Measurements from ENCODE around the gene KRTAP5-6.

Gene KRTAP5-6, protein sequence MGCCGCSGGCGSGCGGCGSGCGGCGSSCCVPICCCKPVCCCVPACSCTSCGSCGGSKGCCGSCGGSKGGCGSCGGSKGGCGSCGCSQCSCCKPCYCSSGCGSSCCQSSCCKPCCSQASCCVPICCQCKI

GRCh38 chr11:1696608-1697570 is at the start of gene KRTAP5-6:
TSS of gene KRTAP5-6 (plus strand) at chr11:1697195. CDS start at chr11:1697246, 51 bp downstream.
- Histone ChIP-seq H3K27me3 (ENCODE audit: control insufficient read depth in 1 of 2, insufficient read depth in 2 of 2, low read length in 2 of 2) (peaks cover 9% of the 10 kb centered on the region in 2 donors), H3K27ac (ENCODE audit: low read length) (no peak within 1 kb of the TSS), H3K4me1 (ENCODE audit: control insufficient read depth, insufficient read depth, low read length) (peaks cover 11% of the 10 kb centered on the region), H3K9me3 (ENCODE audit: control insufficient read depth in 2 of 2, low read length in 2 of 2) (no peaks in the 10 kb centered on the region), H3K36me3 (ENCODE audit: control insufficient read depth in 2 of 2, insufficient read depth in 2 of 2, low read length in 2 of 2) (no peaks in the 10 kb centered on the region), H3K4me3 (ENCODE audit: low read length in 2 of 2) (no peak within 1 kb of the TSS), H3K9ac (ENCODE audit: low read length in 2 of 2) (no peak within 1 kb of the TSS)

GRCh38 chr11:1647901-1648652 is 48.9 kb upstream of the KRTAP5-6 start:
- Histone ChIP-seq H3K27me3 (ENCODE audit: control insufficient read depth in 1 of 2, insufficient read depth in 2 of 2, low read length in 2 of 2) (peaks cover 0 to 7% of the 10 kb centered on the region in 2 donors), H3K4me3 (ENCODE audit: low read length in 2 of 2) (no peak overlapping the region), H3K4me1 (ENCODE audit: control insufficient read depth, insufficient read depth, low read length) (peaks cover 2% of the 10 kb centered on the region), H3K27ac (ENCODE audit: low read length) (no peak overlapping the region), H3K9me3 (ENCODE audit: control insufficient read depth in 2 of 2, low read length in 2 of 2) (no peaks in the 10 kb centered on the region), H3K36me3 (ENCODE audit: control insufficient read depth in 2 of 2, insufficient read depth in 2 of 2, low read length in 2 of 2) (no peaks in the 10 kb centered on the region), H3K9ac (ENCODE audit: low read length in 2 of 2) (no peak overlapping the region)

DNA sequence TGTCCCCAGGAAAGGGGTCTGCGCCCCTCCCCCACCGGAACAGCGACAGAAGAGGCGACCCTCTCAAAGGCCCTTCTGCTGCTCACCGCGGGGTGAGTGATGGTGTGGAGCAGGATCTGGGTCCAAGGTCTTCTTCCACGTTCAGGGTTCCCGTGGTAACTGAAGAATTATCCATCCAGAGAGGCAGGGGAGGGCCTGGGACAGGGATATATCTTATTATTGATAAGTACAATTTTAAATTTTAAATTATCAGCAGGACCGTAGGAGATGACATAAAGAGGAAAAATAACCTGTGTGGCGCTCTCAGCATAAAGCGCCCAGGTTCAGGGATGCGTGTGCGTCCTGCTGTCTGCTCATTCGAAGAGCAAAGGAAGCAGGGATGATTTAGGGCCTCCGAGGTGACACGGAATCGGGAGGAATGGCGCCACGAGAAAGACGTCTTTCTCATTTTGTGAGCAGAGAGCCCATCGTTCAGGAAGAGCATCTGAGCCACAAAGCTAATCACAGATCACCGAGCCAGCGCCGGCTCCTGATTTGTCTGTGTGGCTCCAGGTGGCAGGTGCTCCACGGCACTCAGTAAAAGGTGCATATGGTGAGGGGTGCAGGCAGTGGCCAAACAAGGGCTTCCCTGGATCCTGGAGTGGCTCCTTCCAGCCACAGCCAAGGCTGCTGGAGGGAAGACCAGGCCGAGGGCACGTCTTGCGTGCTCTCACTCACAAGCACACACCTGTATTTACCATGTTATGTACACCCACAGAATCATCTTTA is 48.2 kb upstream of the KRTAP5-6 start:
- Histone ChIP-seq H3K9me3 (ENCODE audit: control insufficient read depth in 2 of 2, low read length in 2 of 2) (no peaks in the 10 kb centered on the region), H3K4me1 (ENCODE audit: control insufficient read depth, insufficient read depth, low read length) (peaks cover 3% of the 10 kb centered on the region), H3K27me3 (ENCODE audit: control insufficient read depth in 1 of 2, insufficient read depth in 2 of 2, low read length in 2 of 2) (peaks cover 0 to 8% of the 10 kb centered on the region in 2 donors), H3K4me3 (ENCODE audit: low read length in 2 of 2) (no peak overlapping the region), H3K27ac (ENCODE audit: low read length) (no peak overlapping the region), H3K9ac (ENCODE audit: low read length in 2 of 2) (no peak overlapping the region), H3K36me3 (ENCODE audit: control insufficient read depth in 2 of 2, insufficient read depth in 2 of 2, low read length in 2 of 2) (no peaks in the 10 kb centered on the region)

GRCh38 chr11:1650034-1650917 is 46.7 kb upstream of the KRTAP5-6 start:
- Histone ChIP-seq H3K9me3 (ENCODE audit: control insufficient read depth in 2 of 2, low read length in 2 of 2) (no peaks in the 10 kb centered on the region), H3K27ac (ENCODE audit: low read length) (no peak overlapping the region), H3K4me1 (ENCODE audit: control insufficient read depth, insufficient read depth, low read length) (peaks cover 3% of the 10 kb centered on the region), H3K9ac (ENCODE audit: low read length in 2 of 2) (no peak overlapping the region), H3K27me3 (ENCODE audit: control insufficient read depth in 1 of 2, insufficient read depth in 2 of 2, low read length in 2 of 2) (peaks cover 4 to 11% of the 10 kb centered on the region in 2 donors), H3K4me3 (ENCODE audit: low read length in 2 of 2) (no peak overlapping the region), H3K36me3 (ENCODE audit: control insufficient read depth in 2 of 2, insufficient read depth in 2 of 2, low read length in 2 of 2) (no peaks in the 10 kb centered on the region)

DNA sequence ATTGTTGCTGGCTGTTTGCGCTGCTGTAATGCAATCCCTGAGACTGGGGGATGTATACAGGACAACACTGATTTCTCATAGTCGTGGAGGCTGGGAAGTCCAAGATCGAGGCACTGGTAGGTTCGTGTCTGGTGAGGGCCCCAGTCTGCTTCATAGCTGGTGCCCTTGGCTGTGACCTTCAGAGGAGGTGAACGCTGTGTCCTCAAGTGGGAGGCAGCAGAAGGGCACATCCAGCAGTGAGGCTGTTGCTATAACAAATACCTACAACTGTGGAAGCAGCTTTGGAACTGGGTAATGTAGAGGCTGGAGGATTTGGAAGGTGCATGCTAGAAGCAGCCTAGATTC is 46.1 kb upstream of the KRTAP5-6 start:
- Histone ChIP-seq H3K4me1 (ENCODE audit: control insufficient read depth, insufficient read depth, low read length) (peaks cover 3% of the 10 kb centered on the region), H3K27ac (ENCODE audit: low read length) (no peak overlapping the region), H3K9me3 (ENCODE audit: control insufficient read depth in 2 of 2, low read length in 2 of 2) (no peaks in the 10 kb centered on the region), H3K9ac (ENCODE audit: low read length in 2 of 2) (no peak overlapping the region), H3K27me3 (ENCODE audit: control insufficient read depth in 1 of 2, insufficient read depth in 2 of 2, low read length in 2 of 2) (peaks cover 9 to 11% of the 10 kb centered on the region in 2 donors), H3K36me3 (ENCODE audit: control insufficient read depth in 2 of 2, insufficient read depth in 2 of 2, low read length in 2 of 2) (no peaks in the 10 kb centered on the region), H3K4me3 (ENCODE audit: low read length in 2 of 2) (no peak overlapping the region)

- Histone ChIP-seq H3K27ac (ENCODE audit: low read length) (no peak overlapping the region), H3K9me3 (ENCODE audit: control insufficient read depth in 2 of 2, low read length in 2 of 2) (no peaks in the 10 kb centered on the region), H3K27me3 (ENCODE audit: control insufficient read depth in 1 of 2, insufficient read depth in 2 of 2, low read length in 2 of 2) (peaks cover 15% of the 10 kb centered on the region in 2 donors), H3K9ac (ENCODE audit: low read length in 2 of 2) (no peak overlapping the region), H3K4me3 (ENCODE audit: low read length in 2 of 2) (no peak overlapping the region), H3K4me1 (ENCODE audit: control insufficient read depth, insufficient read depth, low read length) (peaks cover 3% of the 10 kb centered on the region), H3K36me3 (ENCODE audit: control insufficient read depth in 2 of 2, insufficient read depth in 2 of 2, low read length in 2 of 2) (no peaks in the 10 kb centered on the region)
Measured at GRCh38 chr11:1651411-1651980, 45.5 kb upstream of the KRTAP5-6 start.

DNA sequence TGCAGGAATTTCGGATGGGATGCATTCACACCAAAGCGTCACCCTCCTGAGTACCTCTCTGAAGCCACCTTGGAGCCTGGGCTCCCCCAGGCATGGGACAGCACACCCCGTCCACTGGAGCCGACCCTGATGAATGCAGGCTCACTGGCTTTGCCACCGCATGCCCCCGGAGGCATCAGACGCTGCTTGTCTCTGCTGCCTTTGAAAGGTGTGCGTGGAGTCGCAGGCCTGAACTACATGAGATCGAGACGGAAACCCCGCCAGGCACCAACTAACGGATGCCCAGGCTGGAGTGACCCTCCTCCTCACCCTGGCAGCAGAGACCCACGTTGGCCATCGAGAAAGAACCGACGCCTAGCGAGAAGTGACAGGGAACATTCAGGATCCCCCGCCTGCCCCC is 45.0 kb upstream of the KRTAP5-6 start:
- H3K9me3 ChIP-seq (ENCODE audit: control insufficient read depth in 2 of 2, low read length in 2 of 2), result no peaks in the 10 kb centered on the region
- H3K4me1 ChIP-seq (ENCODE audit: control insufficient read depth, insufficient read depth, low read length), result peaks cover 3% of the 10 kb centered on the region
- peaks cover 17% of the 10 kb centered on the region in 2 donors for H3K27me3 ChIP-seq (ENCODE audit: control insufficient read depth in 1 of 2, insufficient read depth in 2 of 2, low read length in 2 of 2)
- H3K27ac ChIP-seq (ENCODE audit: low read length), result no peak overlapping the region
- no peak overlapping the region for H3K9ac ChIP-seq (ENCODE audit: low read length in 2 of 2)
- H3K36me3 ChIP-seq (ENCODE audit: control insufficient read depth in 2 of 2, insufficient read depth in 2 of 2, low read length in 2 of 2), result no peaks in the 10 kb centered on the region
- H3K4me3 ChIP-seq (ENCODE audit: low read length in 2 of 2), result no peak overlapping the region

DNA sequence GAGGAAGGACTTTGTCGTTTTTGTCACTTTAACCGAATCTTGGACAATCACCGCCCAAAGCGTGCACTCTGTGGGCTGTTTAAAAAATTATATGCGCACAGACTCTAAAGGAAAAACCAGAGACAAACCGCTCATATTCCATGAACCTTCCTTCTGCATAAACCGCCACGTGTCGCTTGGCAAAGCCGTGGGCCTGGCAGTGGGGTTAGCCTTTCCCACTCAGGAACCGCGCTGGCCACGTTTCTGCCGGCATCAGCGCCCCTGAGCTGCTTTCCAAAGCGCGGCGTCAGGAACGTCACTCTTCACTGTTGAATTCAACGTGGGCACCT is 44.6 kb upstream of the KRTAP5-6 start:
- no peaks in the 10 kb centered on the region for H3K9me3 ChIP-seq (ENCODE audit: control insufficient read depth in 2 of 2, low read length in 2 of 2)
- H3K27ac ChIP-seq (ENCODE audit: low read length), result no peak overlapping the region
- no peak overlapping the region for H3K9ac ChIP-seq (ENCODE audit: low read length in 2 of 2)
- no peak overlapping the region for H3K4me3 ChIP-seq (ENCODE audit: low read length in 2 of 2)
- peaks cover 17% of the 10 kb centered on the region in 2 donors for H3K27me3 ChIP-seq (ENCODE audit: control insufficient read depth in 1 of 2, insufficient read depth in 2 of 2, low read length in 2 of 2)
- H3K4me1 ChIP-seq (ENCODE audit: control insufficient read depth, insufficient read depth, low read length), result peaks cover 3% of the 10 kb centered on the region
- H3K36me3 ChIP-seq (ENCODE audit: control insufficient read depth in 2 of 2, insufficient read depth in 2 of 2, low read length in 2 of 2), result no peaks in the 10 kb centered on the region

GRCh38 chr11:1652771-1653540 is 44.0 kb upstream of the KRTAP5-6 start:
- Histone ChIP-seq H3K4me1 (ENCODE audit: control insufficient read depth, insufficient read depth, low read length) (peaks cover 3% of the 10 kb centered on the region), H3K27me3 (ENCODE audit: control insufficient read depth in 1 of 2, insufficient read depth in 2 of 2, low read length in 2 of 2) (peaks cover 17% of the 10 kb centered on the region in 2 donors), H3K9me3 (ENCODE audit: control insufficient read depth in 2 of 2, low read length in 2 of 2) (no peaks in the 10 kb centered on the region), H3K9ac (ENCODE audit: low read length in 2 of 2) (no peak overlapping the region), H3K36me3 (ENCODE audit: control insufficient read depth in 2 of 2, insufficient read depth in 2 of 2, low read length in 2 of 2) (no peaks in the 10 kb centered on the region), H3K4me3 (ENCODE audit: low read length in 2 of 2) (no peak overlapping the region), H3K27ac (ENCODE audit: low read length) (no peak overlapping the region)
